Aortic smooth muscle cell (primary cell): Measurements from ENCODE around the gene EID2B. TPM values are rescaled to one million over a fixed set of nuclear protein-coding genes. Genes with fewer than 3 reads are reported as not detected.

ENCODE experiments used
- total RNA-seq: library from RNA; depleted of rRNA; stranded (reverse); fragments of >200 nt; gene quantifications from 2 replicates; pipeline ENCODE4 v1.2.3, GENCODE V29; 2014

Gene EID2B
- total RNA-seq, result 3.4 and 4.2 TPM in 2 replicates

GRCh38 chr19:39532233-39533002 lies at the start of gene EID2B:
EID2B (minus strand) TSS chr19:39532852; CDS start chr19:39532802, 50 bp downstream.

GRCh38 chr19:39539518-39540332 lies 7.1 kb upstream of the EID2B start, which contains the start of gene EID2:
EID2 (minus strand) TSS chr19:39540161; CDS start chr19:39540079, 82 bp downstream.

GRCh38 chr19:39514840-39515550 lies 17.7 kb downstream of the EID2B start, which contains the start of gene SELENOV:
SELENOV (plus strand) TSS chr19:39515139; CDS start chr19:39515213, 74 bp downstream.

GRCh38 chr19:39498798-39499642 lies 33.6 kb downstream of the EID2B start, which contains the start of gene DLL3:
DLL3 (plus strand) TSS chr19:39498947; CDS start chr19:39498975, 28 bp downstream.

Other genes starting within 250 kb of the EID2B start
- not detected in 2 replicates for gene IFNL1, start 236.4 kb downstream of the EID2B start, total RNA-seq
- under 0.01 TPM in 1 of 2 replicates, not detected in the other for gene LRFN1, start 212.0 kb downstream of the EID2B start, total RNA-seq
- gene GMFG, start 196.8 kb downstream of the EID2B start, total RNA-seq, result 0.87 and 2.6 TPM in 2 replicates
- gene SAMD4B, start 190.4 kb downstream of the EID2B start, total RNA-seq, result 33.6 and 40.2 TPM in 2 replicates
- 44.8 and 65.8 TPM in 2 replicates for gene PAF1, start 141.7 kb downstream of the EID2B start, total RNA-seq
- gene MED29, start 141.5 kb downstream of the EID2B start, total RNA-seq, result 13.9 and 14.5 TPM in 2 replicates
- 2.5 and 5.2 TPM in 2 replicates for gene ZFP36, start 126.0 kb downstream of the EID2B start, total RNA-seq
- gene PLEKHG2, start 120.2 kb downstream of the EID2B start, total RNA-seq, result 18.1 and 29.5 TPM in 2 replicates
- gene RPS16, start 96.9 kb downstream of the EID2B start, total RNA-seq, result 38.5 and 131 TPM in 2 replicates
- 58.9 and 87.9 TPM in 2 replicates for gene SUPT5H, start 87.3 kb downstream of the EID2B start, total RNA-seq
- gene TIMM50, start 52.0 kb downstream of the EID2B start, total RNA-seq, result 50.5 and 68.8 TPM in 2 replicates
- gene DLL3, start 33.9 kb downstream of the EID2B start, total RNA-seq, result 0.06 TPM in 1 of 2 replicates, not detected in the other
- not detected in 2 replicates for gene SELENOV, start 17.7 kb downstream of the EID2B start, total RNA-seq
- 10.1 and 11.9 TPM in 2 replicates for gene EID2, start 7.3 kb upstream of the EID2B start, total RNA-seq
- not detected in 2 replicates for gene LGALS13, start 69.7 kb upstream of the EID2B start, total RNA-seq
- not detected in 2 replicates for gene LGALS16, start 123.1 kb upstream of the EID2B start, total RNA-seq
- not detected in 2 replicates for gene LGALS14, start 171.6 kb upstream of the EID2B start, total RNA-seq
- gene CLC, start 205.2 kb upstream of the EID2B start, total RNA-seq, result not detected in 2 replicates
- gene LEUTX, start 246.0 kb upstream of the EID2B start, total RNA-seq, result not detected in 2 replicates